AG09309 (cell line): ENCODE results near the gene CHRM2.

ENCODE experiments used
- DNase-seq: peaks from one replicate; pipeline ENCODE4 v3.0.0-alpha.2; 2010; ENCODE audit warnings: low read depth
- H3K4me3 ChIP-seq: 2 replicates; pipeline ENCODE4 v1.5.1; 2011; ENCODE audit warnings: mild to moderate bottlenecking, low read depth, low read length, moderate library complexity; ENCODE audit not compliant: control insufficient read depth
- TF ChIP-seq, protein P1 (sequence below): IDR thresholded peaks from 2 replicates; pipeline ENCODE4 v1.5.1; 2011; ENCODE audit warnings: mild to moderate bottlenecking, low read depth, low read length, inconsistent platforms; ENCODE audit not compliant: insufficient read depth, control insufficient read depth; ENCODE audit errors: missing control alignments

CHRM2 gene

DNA sequence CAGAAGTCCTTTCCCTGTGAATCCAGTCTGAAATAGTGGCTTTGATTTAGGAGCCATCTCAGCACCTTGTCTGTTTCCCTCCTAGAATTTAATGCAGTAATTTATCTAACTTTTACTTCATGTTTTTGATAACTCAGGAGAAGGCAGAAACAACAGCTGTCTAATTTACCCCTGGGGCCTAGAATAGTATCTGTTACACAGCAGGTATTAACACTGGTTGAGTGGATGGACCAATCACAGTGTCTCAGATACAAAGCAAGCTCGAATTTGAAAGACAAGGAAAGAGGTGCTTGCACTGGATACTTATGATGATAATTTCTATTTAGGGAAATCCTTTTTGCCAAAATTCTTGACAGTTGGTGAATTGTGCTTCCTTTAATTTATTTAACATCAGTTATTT is 23.4 kb downstream of the CHRM2 start:
- DNase-seq = no peak
- TF ChIP-seq, protein P1, sequence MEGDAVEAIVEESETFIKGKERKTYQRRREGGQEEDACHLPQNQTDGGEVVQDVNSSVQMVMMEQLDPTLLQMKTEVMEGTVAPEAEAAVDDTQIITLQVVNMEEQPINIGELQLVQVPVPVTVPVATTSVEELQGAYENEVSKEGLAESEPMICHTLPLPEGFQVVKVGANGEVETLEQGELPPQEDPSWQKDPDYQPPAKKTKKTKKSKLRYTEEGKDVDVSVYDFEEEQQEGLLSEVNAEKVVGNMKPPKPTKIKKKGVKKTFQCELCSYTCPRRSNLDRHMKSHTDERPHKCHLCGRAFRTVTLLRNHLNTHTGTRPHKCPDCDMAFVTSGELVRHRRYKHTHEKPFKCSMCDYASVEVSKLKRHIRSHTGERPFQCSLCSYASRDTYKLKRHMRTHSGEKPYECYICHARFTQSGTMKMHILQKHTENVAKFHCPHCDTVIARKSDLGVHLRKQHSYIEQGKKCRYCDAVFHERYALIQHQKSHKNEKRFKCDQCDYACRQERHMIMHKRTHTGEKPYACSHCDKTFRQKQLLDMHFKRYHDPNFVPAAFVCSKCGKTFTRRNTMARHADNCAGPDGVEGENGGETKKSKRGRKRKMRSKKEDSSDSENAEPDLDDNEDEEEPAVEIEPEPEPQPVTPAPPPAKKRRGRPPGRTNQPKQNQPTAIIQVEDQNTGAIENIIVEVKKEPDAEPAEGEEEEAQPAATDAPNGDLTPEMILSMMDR = no peak

GRCh38 chr7:136894789-136895188 is 26.3 kb downstream of the CHRM2 start:
- TF ChIP-seq, protein P1 = no peak
- DNase-seq = no peak
- no peak overlapping the region for H3K4me3 ChIP-seq

More for the DNA sequence above, 23.4 kb downstream of the CHRM2 start:
- no peak overlapping the region for H3K4me3 ChIP-seq

GRCh38 chr7:136897676-136898075 is 29.2 kb downstream of the CHRM2 start:
- H3K4me3 ChIP-seq = no peak overlapping the region
- TF ChIP-seq, protein P1 = no peak
- DNase-seq = no peak

DNA sequence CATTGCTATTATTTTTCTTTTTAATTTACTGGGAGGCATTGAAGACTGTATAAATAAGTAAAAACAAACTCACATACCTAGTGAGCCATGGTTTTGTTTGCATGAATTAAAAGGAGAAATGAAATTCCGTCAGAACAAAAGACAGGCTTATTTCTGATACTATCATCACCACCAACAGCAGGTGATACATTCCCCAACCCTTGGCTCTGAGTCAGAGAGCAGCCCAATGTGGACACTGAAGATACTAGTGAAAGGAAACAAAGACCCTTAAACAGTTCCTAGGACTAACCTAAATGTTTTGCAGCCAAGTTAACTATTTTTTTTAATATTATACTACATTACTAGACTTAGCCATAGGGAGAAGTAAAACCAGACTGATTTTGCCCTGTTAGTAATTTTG is 31.6 kb downstream of the CHRM2 start:
- TF ChIP-seq, protein P1 = no peak
- DNase-seq = no peak

GRCh38 chr7:136910771-136911170 is 42.3 kb downstream of the CHRM2 start:
- TF ChIP-seq, protein P1 = no peak
- DNase-seq = no peak

More for the DNA sequence above, 31.6 kb downstream of the CHRM2 start:
- H3K4me3 ChIP-seq = no peak overlapping the region

GRCh38 chr7:136911344-136911743 is 42.9 kb downstream of the CHRM2 start:
- H3K4me3 ChIP-seq = no peak overlapping the region
- no peak for DNase-seq
- TF ChIP-seq, protein P1 = no peak

More at GRCh38 chr7:136910771-136911170, 42.3 kb downstream of the CHRM2 start:
- H3K4me3 ChIP-seq = no peak overlapping the region

- no peak overlapping the region for H3K4me3 ChIP-seq
- TF ChIP-seq, protein P1 = no peak
- DNase-seq = no peak
Measured at GRCh38 chr7:136912339-136912738, 43.9 kb downstream of the CHRM2 start.
